ENCODE results near the gene ZNF619.

- TF ChIP-seq CTCF (IDR thresholded peaks at IDR 0.05) (no peak), POLR2A (IDR thresholded peaks at IDR 0.05) (no peak)
Observed at GRCh38 chr3:40490916-40491315, 14.0 kb downstream of the ZNF619 start.

Data from vagina (tissue), 2 donors.